MM.1S (cell line): Measurements from ENCODE around the gene YWHAQ.
"Not testable (repeated sequence)": the region's sequence is repeated elsewhere in the genome, so short reads cannot be mapped to it uniquely, and the experiment has no call there.

Experiments
- DNase-seq: peaks from one replicate; pipeline ENCODE4 v3.0.0-alpha.2; 2015
- H2AFZ ChIP-seq: fragments of 300-600 bp; sonication (generic); 2 replicates; pipeline ENCODE4 v1.6.0; 2016; ENCODE audit warnings: antibody characterized with exemption, low read length
- H3F3A ChIP-seq: fragments of 300-600 bp; sonication (generic); 2 replicates; pipeline ENCODE4 v1.6.1; 2016; ENCODE audit warnings: mild to moderate bottlenecking, antibody characterized with exemption, low read length, moderate library complexity, mixed read lengths; ENCODE audit not compliant: insufficient read depth
- H3K27ac ChIP-seq: fragments of 300-600 bp; sonication (generic); 2 replicates; pipeline ENCODE4 v1.5.1; 2016; ENCODE audit warnings: mild to moderate bottlenecking, low read length
- H3K27me3 ChIP-seq: fragments of 300-600 bp; sonication (generic); replicated peaks from 2 replicates; pipeline ENCODE4 v1.6.0; 2016; ENCODE audit warnings: low read length; ENCODE audit not compliant: insufficient read depth
- H3K36me3 ChIP-seq: fragments of 300-600 bp; sonication (generic); replicated peaks from 2 replicates; pipeline ENCODE4 v1.6.1; 2016; ENCODE audit warnings: mild to moderate bottlenecking, low read length, mixed read lengths; ENCODE audit not compliant: insufficient read depth
- H3K4me1 ChIP-seq: fragments of 300-600 bp; sonication (generic); 2 replicates; pipeline ENCODE4 v1.6.1; 2016; ENCODE audit warnings: low read length, mixed read lengths
- H3K4me2 ChIP-seq: fragments of 300-600 bp; sonication (generic); 2 replicates; pipeline ENCODE4 v1.6.0; 2016; ENCODE audit warnings: low read depth, low read length
- H3K4me3 ChIP-seq: fragments of 300-600 bp; sonication (generic); 2 replicates; pipeline ENCODE4 v1.5.1; 2016; ENCODE audit warnings: low read length, mixed read lengths
- H3K79me2 ChIP-seq: fragments of 300-600 bp; sonication (generic); 2 replicates; pipeline ENCODE4 v1.6.1; 2016; ENCODE audit warnings: mixed run types, low read length, mixed read lengths
- H3K9ac ChIP-seq: fragments of 300-600 bp; sonication (generic); 2 replicates; pipeline ENCODE4 v1.6.1; 2016; ENCODE audit warnings: low read length, mixed read lengths
- H3K9me2 ChIP-seq: fragments of 300-600 bp; sonication (generic); replicated peaks from 2 replicates; pipeline ENCODE4 v1.6.1; 2016; ENCODE audit warnings: mild to moderate bottlenecking, low read length, mixed read lengths; ENCODE audit not compliant: insufficient read depth
- H3K9me3 ChIP-seq: fragments of 300-600 bp; sonication (generic); replicated peaks from 2 replicates; pipeline ENCODE4 v1.6.1; 2016; ENCODE audit warnings: mild to moderate bottlenecking, low read length, mixed read lengths; ENCODE audit not compliant: insufficient read depth
- H4K20me1 ChIP-seq: fragments of 300-600 bp; sonication (generic); 2 replicates; pipeline ENCODE4 v1.6.1; 2016; ENCODE audit warnings: mild to moderate bottlenecking, low read length, moderate library complexity, mixed read lengths; ENCODE audit not compliant: insufficient read depth
- EZH2 ChIP-seq: fragments of 300-600 bp; sonication (generic); optimal IDR thresholded peaks from 2 replicates; pipeline ENCODE3; 2017; ENCODE audit warnings: low read depth, mild to moderate bottlenecking, antibody characterized with exemption, low read length, mixed read lengths
- EZH2phosphoT487 ChIP-seq: fragments of 300-600 bp; sonication (generic); IDR thresholded peaks from 2 replicates; pipeline ENCODE4 v1.6.1; 2018; ENCODE audit warnings: antibody characterized with exemption, low read length
- TF ChIP-seq, protein P1 (sequence below): fragments of 300-600 bp; sonication (generic); IDR thresholded peaks from 2 replicates; pipeline ENCODE4 v1.5.1; 2016; ENCODE audit warnings: antibody characterized with exemption, low read length, mixed read lengths

YWHAQ gene

GRCh38 chr2:9629222-9630116 is 1.3 kb downstream of the YWHAQ start:
- 0 out of 2 replicates have a peak, but pooled peaks cover 7% of the 10 kb centered on the region for H3K4me1 ChIP-seq
- H3K36me3 ChIP-seq: 0 out of 2 replicates have a peak, but pooled peaks cover 4% of the 10 kb centered on the region
- TF ChIP-seq, protein P1, sequence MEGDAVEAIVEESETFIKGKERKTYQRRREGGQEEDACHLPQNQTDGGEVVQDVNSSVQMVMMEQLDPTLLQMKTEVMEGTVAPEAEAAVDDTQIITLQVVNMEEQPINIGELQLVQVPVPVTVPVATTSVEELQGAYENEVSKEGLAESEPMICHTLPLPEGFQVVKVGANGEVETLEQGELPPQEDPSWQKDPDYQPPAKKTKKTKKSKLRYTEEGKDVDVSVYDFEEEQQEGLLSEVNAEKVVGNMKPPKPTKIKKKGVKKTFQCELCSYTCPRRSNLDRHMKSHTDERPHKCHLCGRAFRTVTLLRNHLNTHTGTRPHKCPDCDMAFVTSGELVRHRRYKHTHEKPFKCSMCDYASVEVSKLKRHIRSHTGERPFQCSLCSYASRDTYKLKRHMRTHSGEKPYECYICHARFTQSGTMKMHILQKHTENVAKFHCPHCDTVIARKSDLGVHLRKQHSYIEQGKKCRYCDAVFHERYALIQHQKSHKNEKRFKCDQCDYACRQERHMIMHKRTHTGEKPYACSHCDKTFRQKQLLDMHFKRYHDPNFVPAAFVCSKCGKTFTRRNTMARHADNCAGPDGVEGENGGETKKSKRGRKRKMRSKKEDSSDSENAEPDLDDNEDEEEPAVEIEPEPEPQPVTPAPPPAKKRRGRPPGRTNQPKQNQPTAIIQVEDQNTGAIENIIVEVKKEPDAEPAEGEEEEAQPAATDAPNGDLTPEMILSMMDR: no peak
- no peak for TF ChIP-seq EZH2
- TF ChIP-seq EZH2phosphoT487: no peak
- H3K79me2 ChIP-seq: peaks cover 59% of the 10 kb centered on the region
- H3K9me2 ChIP-seq: no peaks in the 10 kb centered on the region
- DNase-seq: peak; percentile 11
- no peaks in the 10 kb centered on the region for H3F3A ChIP-seq
- peak overlapping the region; percentile 87; the same call in 1 of the 2 replicates for H3K27ac ChIP-seq
- no peaks in the 10 kb centered on the region for H3K9me3 ChIP-seq
- H3K9ac ChIP-seq: peak overlapping the region; percentile 93
- H2AFZ ChIP-seq: no peak overlapping the region; the same call in 1 of the 2 replicates
- no peaks in the 10 kb centered on the region for H3K27me3 ChIP-seq
- peak overlapping the region; percentile 87 for H3K4me2 ChIP-seq
- H4K20me1 ChIP-seq: peaks cover 17% of the 10 kb centered on the region; the same call in 1 of the 2 replicates
- peak overlapping the region; percentile 98 for H3K4me3 ChIP-seq

DNA sequence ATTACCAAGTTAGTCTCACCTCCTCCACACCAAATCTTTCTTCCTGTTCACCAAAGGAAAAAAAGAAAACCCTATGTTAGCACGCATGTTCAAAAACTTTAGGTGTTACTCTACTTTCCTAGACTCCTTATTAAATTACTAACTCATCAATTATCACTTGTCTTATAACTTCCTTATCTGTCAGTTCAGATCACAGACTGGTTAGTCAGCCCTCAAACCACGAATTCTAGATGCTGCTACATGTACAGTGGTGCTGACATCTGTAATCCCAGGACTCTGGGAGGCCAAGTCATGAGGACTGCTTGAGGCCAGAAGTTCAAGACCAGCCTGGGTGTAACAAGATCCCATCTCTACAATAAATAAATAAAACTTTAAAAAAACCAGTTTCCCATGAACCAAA is 3.5 kb downstream of the YWHAQ start:
- Histone ChIP-seq H3K27me3 (no peaks in the 10 kb centered on the region), H2AFZ (no peak overlapping the region), H3K9me3 (no peaks in the 10 kb centered on the region), H3K79me2 (peaks cover 81% of the 10 kb centered on the region), H3K4me3 (no peak overlapping the region), H3K27ac (no peak overlapping the region), H3K4me2 (no peak overlapping the region), H3K36me3 (0 out of 2 replicates have a peak, but pooled peaks cover 4% of the 10 kb centered on the region), H3F3A (no peaks in the 10 kb centered on the region), H3K9ac (no peak overlapping the region), H4K20me1 (peaks cover 31% of the 10 kb centered on the region), H3K4me1 (0 out of 2 replicates have a peak, but pooled peaks cover 7% of the 10 kb centered on the region), H3K9me2 (no peaks in the 10 kb centered on the region)
- DNase-seq: no peak
- TF ChIP-seq EZH2phosphoT487 (no peak), EZH2 (no peak)
- TF ChIP-seq, protein P1: no peak

GRCh38 chr2:9623151-9623550 is 7.6 kb downstream of the YWHAQ start:
- no peak for DNase-seq
- H3K4me2 ChIP-seq: no peak overlapping the region
- no peaks in the 10 kb centered on the region for H3K9me3 ChIP-seq
- TF ChIP-seq, protein P1: no peak
- TF ChIP-seq EZH2phosphoT487: no peak
- no peak for TF ChIP-seq EZH2
- no peak overlapping the region for H3K27ac ChIP-seq
- no peak overlapping the region for H3K9ac ChIP-seq
- H3K36me3 ChIP-seq: 0 out of 2 replicates have a peak, but pooled peaks cover 4% of the 10 kb centered on the region
- no peak overlapping the region for H2AFZ ChIP-seq
- H3K79me2 ChIP-seq: peaks cover 99% of the 10 kb centered on the region
- peaks cover 52% of the 10 kb centered on the region for H4K20me1 ChIP-seq
- no peaks in the 10 kb centered on the region for H3K27me3 ChIP-seq
- H3K4me3 ChIP-seq: no peak overlapping the region
- H3F3A ChIP-seq: no peaks in the 10 kb centered on the region
- H3K4me1 ChIP-seq: peaks cover 12% of the 10 kb centered on the region; the same call in 1 of the 2 replicates
- H3K9me2 ChIP-seq: no peaks in the 10 kb centered on the region

DNA sequence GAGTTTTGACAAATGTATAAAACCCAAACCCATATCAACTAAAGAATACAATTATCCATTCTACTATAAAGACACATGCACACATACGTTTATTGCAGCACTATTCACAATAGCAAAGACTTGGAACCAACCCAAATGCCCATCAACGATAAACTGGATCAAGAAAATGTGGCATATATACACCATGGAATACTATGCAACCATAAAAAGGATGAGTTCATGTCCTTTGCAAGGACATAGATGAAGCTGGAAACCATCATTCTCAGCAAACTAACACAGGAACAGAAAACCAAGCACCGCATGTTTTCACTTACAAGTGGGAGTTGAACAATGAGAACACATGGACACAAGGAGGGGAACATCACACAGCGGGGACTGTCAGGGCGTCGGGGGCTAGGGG is 9.1 kb downstream of the YWHAQ start:
- not testable (repeated sequence) for H3F3A ChIP-seq, H3K4me1 ChIP-seq, H3K9me2 ChIP-seq, H3K27ac ChIP-seq, H3K4me2 ChIP-seq, H3K36me3 ChIP-seq, H3K9ac ChIP-seq, DNase-seq, H2AFZ ChIP-seq, H3K9me3 ChIP-seq, H3K27me3 ChIP-seq, H3K4me3 ChIP-seq
- Histone ChIP-seq H3K79me2 (peaks cover 99% of the 10 kb centered on the region), H4K20me1 (peaks cover 52% of the 10 kb centered on the region)
